ENCODE measurements around the gene SORCS3.

- no peak for TF ChIP-seq CTCF (conservative IDR thresholded peaks at IDR 0.05; ENCODE audit: low read length)
- TF ChIP-seq EZH2phosphoT487 (IDR thresholded peaks at IDR 0.05; ENCODE audit: borderline replicate concordance) = no peak
These were observed 103.0 kb downstream of the SORCS3 start for GRCh38 chr10:104744052-104744451.

Measured in Loucy (cell line).